Lung (tissue), 12 donors: ENCODE results near the gene GALK2. TPM values are rescaled to one million over a fixed set of nuclear protein-coding genes. Genes with fewer than 3 reads are reported as not detected.

ENCODE experiments used
- ATAC-seq: fragments of 200-7000 bp; cut with Tn5 transposase; one replicate; pipeline ENCODE4 v1.9.1; 2020; ENCODE audit warnings: moderate number of reproducible peaks; ENCODE audit not compliant: insufficient read depth, low FRiP score
- DNase-seq, 3 donors: peaks; one replicate each; pipeline ENCODE4 v3.0.0-alpha.2; 2013 to 2017
- H3K27ac ChIP-seq, 2 donors: one replicate each; pipeline ENCODE4 v1.5.1; 2013; ENCODE audit warnings: mild to moderate bottlenecking in 2 of 2, moderate library complexity in 2 of 2, control low read depth in 1 of 2, inconsistent platforms in 1 of 2, low read depth in 1 of 2, low read length in 1 of 2
- H3K27me3 ChIP-seq, 3 donors: one replicate each; pipeline ENCODE4 v1.5.1; 2013; ENCODE audit warnings: low read length in 2 of 3; ENCODE audit not compliant: control insufficient read depth in 3 of 3, insufficient read depth in 3 of 3
- H3K36me3 ChIP-seq, 4 donors: one replicate each; pipeline ENCODE4 v1.5.1; 2013; ENCODE audit warnings: low read length in 4 of 4, mild to moderate bottlenecking in 1 of 4, moderate library complexity in 1 of 4; ENCODE audit not compliant: control insufficient read depth in 4 of 4, insufficient read depth in 4 of 4
- H3K4me1 ChIP-seq, 5 donors: one replicate each; pipeline ENCODE4 v1.5.1; 2013; ENCODE audit warnings: low read length in 5 of 5, mild to moderate bottlenecking in 2 of 5, moderate library complexity in 1 of 5; ENCODE audit not compliant: control insufficient read depth in 5 of 5, insufficient read depth in 5 of 5
- H3K4me3 ChIP-seq: one replicate; pipeline ENCODE4 v1.5.1; 2013; ENCODE audit warnings: mild to moderate bottlenecking, control low read depth, moderate library complexity
- H3K9ac ChIP-seq, 2 donors: one replicate each; pipeline ENCODE4 v1.5.1; 2013; ENCODE audit warnings: low read length in 2 of 2, control low read depth in 1 of 2; ENCODE audit not compliant: insufficient read depth in 1 of 2
- H3K9me3 ChIP-seq, 4 donors: one replicate each; pipeline ENCODE4 v1.5.1; 2013; ENCODE audit warnings: low read length in 3 of 4, mild to moderate bottlenecking in 1 of 4, moderate library complexity in 1 of 4; ENCODE audit not compliant: control insufficient read depth in 4 of 4, insufficient read depth in 3 of 4
- CTCF ChIP-seq: IDR thresholded peaks from 2 replicates; pipeline ENCODE4 v1.5.1; 2012; ENCODE audit warnings: mild to moderate bottlenecking; ENCODE audit errors: control extremely low read depth, extremely low read depth
- WGBS, 2 donors: extraction: QIAGEN DNeasy Blood & Tissue Kit; methylation state at CpG; one replicate each; pipeline ENCODE4 v1.1.7; 2013; 5-methylcytosine and 5-hydroxymethylcytosine counted together
- polyA plus RNA-seq, 2 donors: library from polyadenylated mRNA; stranded (reverse); fragments of 200-250 nt; gene quantifications; one replicate each; pipeline ENCODE4 v1.2.1, GENCODE V29; 2013
- total RNA-seq, 2 donors: library from RNA; depleted of rRNA in 1 of 2; stranded (reverse); fragments of >200 nt in 1 of 2; gene quantifications; one replicate each; pipeline ENCODE4 v1.2.1, GENCODE V29; 2014 to 2021
- donor health status: control.
- donor health status: control.
- donor health status: Bipolar disorder and iron deficiency.
- donor health status: healthy.
- donor health status: DM: yes; HTN: yes; CAD: no.

The GALK2 gene
- total and polyA plus RNA-seq, 4 donors = 12.4 to 44.8 (median 34.0) TPM

- H3K9me3 ChIP-seq = no peaks in the 10 kb centered on the region
- H3K9ac ChIP-seq = no peak overlapping the region
- DNase-seq (no peak), ATAC-seq (no peak)
- no peaks in the 10 kb centered on the region for H3K27me3 ChIP-seq
- no peak for TF ChIP-seq CTCF
- no peak overlapping the region for H3K27ac ChIP-seq
- WGBS, 2 donors = 45 to 63% methylated on average over 2 of the region's 2 CpGs
- H3K36me3 ChIP-seq = peaks cover 0 to 2% (median under 1%) of the 10 kb centered on the region in 4 donors
- peaks cover 0 to 7% (median 0%) of the 10 kb centered on the region in 5 donors for H3K4me1 ChIP-seq
- H3K4me3 ChIP-seq = no peak overlapping the region
Observed at GRCh38 chr15:49273734-49274318, 103.8 kb downstream of the GALK2 start.

GRCh38 chr15:49278751-49279150 lies 108.7 kb downstream of the GALK2 start:
- TF ChIP-seq CTCF = no peak
- Histone ChIP-seq H3K27me3 (no peaks in the 10 kb centered on the region), H3K9me3 (no peaks in the 10 kb centered on the region), H3K36me3 (peaks cover 1 to 13% (median 10%) of the 10 kb centered on the region in 4 donors), H3K27ac (no peak overlapping the region), H3K9ac (no peak overlapping the region), H3K4me3 (no peak overlapping the region), H3K4me1 (no peaks in the 10 kb centered on the region)
- 85 to 97% methylated on average over 5 of the region's 5 CpGs for WGBS, 2 donors
- DNase-seq = no peak
- no peak for ATAC-seq

- no peaks in the 10 kb centered on the region for H3K27me3 ChIP-seq
Observed at GRCh38 chr15:49279521-49280456, 109.7 kb downstream of the GALK2 start.

More at GRCh38 chr15:49279521-49280456, 109.7 kb downstream of the GALK2 start:
- H3K4me3 ChIP-seq = no peak overlapping the region
- no peaks in the 10 kb centered on the region for H3K9me3 ChIP-seq
- no peaks in the 10 kb centered on the region for H3K4me1 ChIP-seq
- peaks cover 0 to 22% (median 13%) of the 10 kb centered on the region in 4 donors for H3K36me3 ChIP-seq
- no peak for ATAC-seq
- no peak overlapping the region for H3K27ac ChIP-seq
- no peak for TF ChIP-seq CTCF
- no peak for DNase-seq
- WGBS, 2 donors = 95 to 96% methylated on average over 4 of the region's 4 CpGs
- H3K9ac ChIP-seq = no peak overlapping the region
